ENCODE results near the gene PPP1R17.

Gene PPP1R17

GRCh38 chr7:31687024-31687748, at the start of gene PPP1R17:
TSS of gene PPP1R17 (plus strand) at chr7:31687215. CDS start at chr7:31692442, 5,227 bp downstream.
- DNase-seq, result no peak

GRCh38 chr7:31640381-31640780, 46.6 kb upstream of the PPP1R17 start:
- no peak for DNase-seq

GRCh38 chr7:31642681-31643115, 44.3 kb upstream of the PPP1R17 start:
- DNase-seq, result no peak

- DNase-seq, result no peak
Observed at GRCh38 chr7:31646942-31647341, 40.1 kb upstream of the PPP1R17 start.

- no peak for DNase-seq
Observed at GRCh38 chr7:31647511-31647910, 39.5 kb upstream of the PPP1R17 start.

- no peak for DNase-seq
Observed at GRCh38 chr7:31648288-31648687, 38.7 kb upstream of the PPP1R17 start.

- no peak for DNase-seq
Observed at GRCh38 chr7:31648880-31649279, 38.1 kb upstream of the PPP1R17 start.

GRCh38 chr7:31651234-31652062, 35.6 kb upstream of the PPP1R17 start:
- no peak for DNase-seq

GRCh38 chr7:31652063-31652326, 35.0 kb upstream of the PPP1R17 start:
- DNase-seq, result no peak

GRCh38 chr7:31663072-31663471, 23.9 kb upstream of the PPP1R17 start:
- DNase-seq, result no peak

- no peak for DNase-seq
Observed at GRCh38 chr7:31664890-31665289, 22.1 kb upstream of the PPP1R17 start.

- DNase-seq, result no peak
Observed at GRCh38 chr7:31665546-31665945, 21.5 kb upstream of the PPP1R17 start.

GRCh38 chr7:31669461-31669860, 17.6 kb upstream of the PPP1R17 start:
- DNase-seq, result no peak

GRCh38 chr7:31679574-31680305, 7.3 kb upstream of the PPP1R17 start:
- no peak for DNase-seq

GRCh38 chr7:31683445-31684225, 3.4 kb upstream of the PPP1R17 start:
- no peak for DNase-seq

GRCh38 chr7:31688372-31688771, 1.4 kb downstream of the PPP1R17 start:
- no peak for DNase-seq

- DNase-seq, result no peak
Observed at GRCh38 chr7:31688996-31689395, 2.0 kb downstream of the PPP1R17 start.

- no peak for DNase-seq
Observed at GRCh38 chr7:31690935-31691334, 3.9 kb downstream of the PPP1R17 start.

GRCh38 chr7:31692451-31692850, 5.4 kb downstream of the PPP1R17 start:
- no peak for DNase-seq

GRCh38 chr7:31692871-31693270, 5.9 kb downstream of the PPP1R17 start:
- no peak for DNase-seq

- no peak for DNase-seq
Observed at GRCh38 chr7:31695859-31696614, 9.0 kb downstream of the PPP1R17 start.

- DNase-seq, result no peak
Observed at GRCh38 chr7:31699050-31699449, 12.0 kb downstream of the PPP1R17 start.
